ENCODE data around the gene SBK3. TPM values are rescaled to one million over a fixed set of nuclear protein-coding genes. Genes with fewer than 3 reads are reported as not detected.

SBK3 gene
- total RNA-seq, 2 donors from 2014 or later: not detected

DNA sequence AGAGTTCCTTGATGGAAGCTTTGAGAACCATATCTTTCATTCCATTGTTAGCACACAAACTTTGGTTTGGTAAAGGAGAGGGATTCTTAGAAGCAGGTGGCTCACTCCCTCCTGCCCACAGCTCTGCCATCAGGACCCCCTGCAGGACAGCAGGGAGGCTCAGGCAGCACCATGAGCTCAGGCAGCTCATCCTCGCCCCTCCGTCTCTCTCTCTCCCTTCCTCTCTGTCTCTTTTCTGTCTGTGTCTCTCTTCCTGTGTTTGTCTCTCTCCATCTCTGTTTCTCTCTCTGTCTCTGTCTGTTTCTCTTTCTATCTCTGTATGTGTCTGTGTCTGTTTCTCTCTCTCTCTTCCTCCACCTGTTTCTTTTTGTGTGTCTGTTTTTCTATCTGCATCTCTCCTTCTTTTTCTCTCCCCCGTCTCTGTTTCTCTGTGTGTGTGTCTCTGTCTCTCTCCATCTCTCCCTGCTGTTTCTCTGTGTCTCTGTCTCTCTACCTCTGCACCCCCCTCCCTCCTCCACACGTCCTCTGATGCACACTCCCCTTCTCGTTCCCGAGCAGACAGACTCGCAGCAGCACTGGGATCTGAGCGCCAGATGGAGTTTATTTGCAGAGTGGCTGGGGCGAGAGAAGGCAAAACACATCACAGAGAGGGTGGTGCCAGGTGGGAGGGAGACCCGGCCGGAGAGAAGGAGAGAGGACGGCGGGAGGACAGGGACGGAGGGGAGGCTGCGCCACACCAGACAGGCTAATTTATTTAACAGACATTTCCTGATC, 17.1 kb downstream of the SBK3 start:
- no peaks in the 10 kb centered on the region for H3K9me3 ChIP-seq
- DNase-seq (ENCODE audit: low spot score): no peak
- no peaks in the 10 kb centered on the region for H3K27me3 ChIP-seq (replicated peaks; ENCODE audit: insufficient read depth)
- no peaks in the 10 kb centered on the region for H3K4me1 ChIP-seq (ENCODE audit: control insufficient read depth in 1 of 2, low read depth in 2 of 2)
- no peak overlapping the region for H3K27ac ChIP-seq
- H3K4me3 ChIP-seq: no peak overlapping the region
- no peaks in the 10 kb centered on the region for H3K36me3 ChIP-seq
- TF ChIP-seq, protein P1, sequence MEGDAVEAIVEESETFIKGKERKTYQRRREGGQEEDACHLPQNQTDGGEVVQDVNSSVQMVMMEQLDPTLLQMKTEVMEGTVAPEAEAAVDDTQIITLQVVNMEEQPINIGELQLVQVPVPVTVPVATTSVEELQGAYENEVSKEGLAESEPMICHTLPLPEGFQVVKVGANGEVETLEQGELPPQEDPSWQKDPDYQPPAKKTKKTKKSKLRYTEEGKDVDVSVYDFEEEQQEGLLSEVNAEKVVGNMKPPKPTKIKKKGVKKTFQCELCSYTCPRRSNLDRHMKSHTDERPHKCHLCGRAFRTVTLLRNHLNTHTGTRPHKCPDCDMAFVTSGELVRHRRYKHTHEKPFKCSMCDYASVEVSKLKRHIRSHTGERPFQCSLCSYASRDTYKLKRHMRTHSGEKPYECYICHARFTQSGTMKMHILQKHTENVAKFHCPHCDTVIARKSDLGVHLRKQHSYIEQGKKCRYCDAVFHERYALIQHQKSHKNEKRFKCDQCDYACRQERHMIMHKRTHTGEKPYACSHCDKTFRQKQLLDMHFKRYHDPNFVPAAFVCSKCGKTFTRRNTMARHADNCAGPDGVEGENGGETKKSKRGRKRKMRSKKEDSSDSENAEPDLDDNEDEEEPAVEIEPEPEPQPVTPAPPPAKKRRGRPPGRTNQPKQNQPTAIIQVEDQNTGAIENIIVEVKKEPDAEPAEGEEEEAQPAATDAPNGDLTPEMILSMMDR (IDR thresholded peaks at IDR 0.05): no peak
- no peak for ATAC-seq (ENCODE audit: insufficient number of reproducible peaks, low FRiP score, low read depth)

DNA sequence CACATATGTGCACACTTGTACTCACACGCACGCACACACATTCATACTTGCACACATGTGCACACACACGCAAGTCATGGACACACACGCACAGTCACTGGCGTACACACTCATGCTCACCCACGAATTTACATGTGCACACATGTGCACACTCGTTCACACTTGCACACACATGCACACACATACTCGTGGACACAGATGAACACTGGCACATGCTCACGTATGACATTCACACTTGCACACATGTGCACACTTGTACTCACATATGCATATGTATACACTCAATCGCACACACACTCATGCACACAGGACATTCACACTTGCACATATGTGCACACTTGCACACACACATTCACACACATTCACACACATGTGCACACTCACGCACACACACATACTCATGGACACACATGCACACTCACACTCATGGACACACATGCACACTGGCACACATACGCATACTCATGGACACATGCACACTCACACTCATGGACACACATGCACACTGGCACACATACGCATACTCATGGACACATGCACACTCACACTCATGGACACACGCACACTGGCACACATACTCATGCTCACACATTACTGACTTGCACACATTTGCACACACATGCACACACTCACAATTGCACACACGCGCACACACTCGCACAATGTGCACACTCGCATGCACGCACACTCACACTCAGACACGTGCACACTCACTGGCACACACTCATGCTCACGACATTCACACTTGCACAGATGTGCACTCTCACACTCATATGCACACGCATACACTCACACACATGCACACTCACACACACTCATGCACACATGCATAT, 17.9 kb downstream of the SBK3 start:
- TF ChIP-seq, protein P1 (IDR thresholded peaks at IDR 0.05): no peak
- Histone ChIP-seq H3K27ac (no peak overlapping the region), H3K4me1 (ENCODE audit: control insufficient read depth in 1 of 2, low read depth in 2 of 2) (no peaks in the 10 kb centered on the region), H3K4me3 (no peak overlapping the region), H3K9me3 (no peaks in the 10 kb centered on the region), H3K27me3 (replicated peaks; ENCODE audit: insufficient read depth) (no peaks in the 10 kb centered on the region), H3K36me3 (no peaks in the 10 kb centered on the region)
- no peak for DNase-seq (ENCODE audit: low spot score)
- no peak for ATAC-seq (ENCODE audit: insufficient number of reproducible peaks, low FRiP score, low read depth)

DNA sequence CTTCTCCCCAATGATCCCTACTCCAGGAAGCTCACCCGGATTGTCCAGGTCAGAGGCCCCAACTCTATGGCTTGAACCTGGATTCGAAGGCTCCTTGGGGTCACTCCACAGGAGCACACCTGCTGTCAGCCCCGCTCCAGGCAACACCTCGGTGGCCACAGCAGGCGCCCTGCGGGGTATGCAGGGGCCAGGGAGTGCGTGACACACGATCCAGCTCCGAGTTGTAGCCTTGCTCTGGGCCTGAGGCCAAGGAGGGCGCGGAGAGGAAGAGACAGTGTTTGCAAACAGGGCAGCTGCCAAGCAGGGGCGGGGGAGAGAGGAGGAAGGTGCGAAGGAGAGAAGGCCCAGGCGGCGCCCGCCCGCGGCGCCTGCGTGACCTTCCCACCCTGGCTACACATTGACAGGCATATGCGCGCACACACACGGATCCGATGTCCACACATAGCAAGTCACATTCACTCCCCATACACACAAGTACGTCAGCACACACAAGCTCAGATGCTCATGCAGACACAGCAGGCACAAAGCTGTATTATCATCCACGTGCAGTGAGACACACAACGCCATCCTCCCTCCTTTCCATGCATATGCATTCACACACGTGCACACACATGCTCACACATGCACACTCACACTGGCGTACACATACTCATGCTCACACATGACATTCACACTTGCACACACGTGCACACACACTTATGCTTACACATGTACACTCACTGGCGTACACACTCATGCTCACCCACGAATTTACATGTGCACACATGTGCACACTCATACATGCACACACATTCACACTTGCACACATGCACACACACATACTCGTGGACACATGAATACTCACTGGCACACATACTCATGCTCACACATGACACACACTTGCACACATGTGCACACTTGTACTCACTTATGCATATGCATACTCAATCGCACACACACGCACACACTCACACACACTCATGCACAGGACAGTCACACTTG, 18.8 kb downstream of the SBK3 start:
- Histone ChIP-seq H3K4me3 (no peak overlapping the region), H3K4me1 (ENCODE audit: control insufficient read depth in 1 of 2, low read depth in 2 of 2) (peaks cover 0 to 2% of the 10 kb centered on the region in 2 donors), H3K9me3 (no peaks in the 10 kb centered on the region), H3K27ac (no peak overlapping the region), H3K36me3 (no peaks in the 10 kb centered on the region), H3K27me3 (replicated peaks; ENCODE audit: insufficient read depth) (no peaks in the 10 kb centered on the region)
- TF ChIP-seq, protein P1 (IDR thresholded peaks at IDR 0.05): no peak
- DNase-seq (ENCODE audit: low spot score) (no peak), ATAC-seq (ENCODE audit: insufficient number of reproducible peaks, low FRiP score, low read depth) (no peak)

DNA sequence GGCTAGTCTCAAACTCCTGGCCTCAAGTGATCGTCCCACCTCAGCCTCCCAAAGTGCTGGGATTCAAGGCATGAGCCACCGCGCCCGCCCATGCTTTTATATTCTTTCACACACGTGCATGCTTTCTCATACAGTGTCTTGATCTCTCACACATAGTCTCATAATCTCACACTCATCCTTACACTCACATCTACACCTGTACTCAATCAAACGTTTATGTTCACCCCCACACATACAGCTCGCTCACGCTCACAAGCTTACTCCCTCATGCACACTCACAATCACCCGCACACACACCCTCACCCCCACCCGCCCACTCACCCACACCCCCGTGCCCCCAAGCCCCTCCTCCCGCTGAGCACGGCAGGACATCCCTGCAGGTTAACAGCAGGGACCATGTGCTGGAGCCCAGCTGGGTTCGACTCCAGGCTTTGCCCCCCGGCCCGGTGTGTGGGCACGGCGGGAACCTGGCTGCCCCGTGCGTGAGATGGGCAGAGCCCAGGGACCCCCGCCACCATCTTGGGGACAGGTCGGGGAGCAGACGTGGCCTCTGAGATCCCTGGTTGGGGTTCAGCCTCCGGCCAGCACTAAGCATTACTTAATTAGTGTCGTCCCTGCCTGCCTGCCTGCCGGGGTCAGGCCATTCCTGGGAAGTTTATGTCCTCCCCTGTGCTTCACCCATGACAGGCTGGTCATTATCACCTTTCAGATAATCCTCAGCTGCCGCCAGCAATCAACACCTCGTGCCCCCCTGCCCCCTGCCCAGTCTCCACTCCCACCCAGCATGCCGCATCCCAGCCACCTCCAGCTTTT, 19.8 kb downstream of the SBK3 start:
- Histone ChIP-seq H3K27me3 (replicated peaks; ENCODE audit: insufficient read depth) (no peaks in the 10 kb centered on the region), H3K4me1 (ENCODE audit: control insufficient read depth in 1 of 2, low read depth in 2 of 2) (peaks cover 0 to 3% of the 10 kb centered on the region in 2 donors), H3K9me3 (no peaks in the 10 kb centered on the region), H3K4me3 (no peak overlapping the region), H3K36me3 (no peaks in the 10 kb centered on the region), H3K27ac (no peak overlapping the region)
- TF ChIP-seq, protein P1 (IDR thresholded peaks at IDR 0.05): no peak
- ATAC-seq (ENCODE audit: insufficient number of reproducible peaks, low FRiP score, low read depth) (no peak), DNase-seq (ENCODE audit: low spot score) (no peak)

All from thoracic aorta (tissue), 2 donors.